HG02852 (cell line): ENCODE results near the gene GDI1.

Experiments used
- ATAC-seq: cut with Tn5 transposase; IDR thresholded peaks from one replicate; pipeline ENCODE4 v1.9.1; 2021; ENCODE audit warnings: mild to moderate bottlenecking, moderate library complexity; ENCODE audit not compliant: unreplicated experiment

The GDI1 gene

DNA sequence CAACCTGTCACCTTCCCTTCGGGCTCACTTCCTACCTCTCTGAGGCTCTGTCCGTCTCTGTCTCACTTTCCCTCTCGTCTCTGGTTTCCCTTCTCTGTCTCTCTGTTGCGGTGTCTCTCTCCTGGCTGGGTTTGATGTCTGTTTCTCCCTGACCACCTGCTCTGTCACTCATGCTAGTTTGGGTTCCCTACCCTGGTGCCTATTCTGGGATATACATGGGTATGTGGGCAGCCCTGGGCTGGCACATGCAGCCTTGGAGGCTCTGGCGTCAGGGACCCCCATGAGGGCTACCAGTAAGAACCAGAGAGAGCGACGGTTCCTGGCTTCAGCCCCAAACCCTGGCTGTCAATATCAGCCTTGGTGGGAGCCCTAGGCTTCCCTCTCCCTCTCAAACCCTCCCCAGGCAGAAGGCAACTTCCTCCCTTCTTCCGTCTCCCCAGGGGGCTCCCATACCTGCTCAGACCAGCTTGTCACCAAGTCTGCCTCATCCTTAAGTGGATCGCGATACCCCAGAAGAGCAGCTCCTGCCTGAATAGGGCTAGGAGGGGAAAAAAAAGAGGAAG, 28.2 kb upstream of the GDI1 start:
- ATAC-seq = no peak

DNA sequence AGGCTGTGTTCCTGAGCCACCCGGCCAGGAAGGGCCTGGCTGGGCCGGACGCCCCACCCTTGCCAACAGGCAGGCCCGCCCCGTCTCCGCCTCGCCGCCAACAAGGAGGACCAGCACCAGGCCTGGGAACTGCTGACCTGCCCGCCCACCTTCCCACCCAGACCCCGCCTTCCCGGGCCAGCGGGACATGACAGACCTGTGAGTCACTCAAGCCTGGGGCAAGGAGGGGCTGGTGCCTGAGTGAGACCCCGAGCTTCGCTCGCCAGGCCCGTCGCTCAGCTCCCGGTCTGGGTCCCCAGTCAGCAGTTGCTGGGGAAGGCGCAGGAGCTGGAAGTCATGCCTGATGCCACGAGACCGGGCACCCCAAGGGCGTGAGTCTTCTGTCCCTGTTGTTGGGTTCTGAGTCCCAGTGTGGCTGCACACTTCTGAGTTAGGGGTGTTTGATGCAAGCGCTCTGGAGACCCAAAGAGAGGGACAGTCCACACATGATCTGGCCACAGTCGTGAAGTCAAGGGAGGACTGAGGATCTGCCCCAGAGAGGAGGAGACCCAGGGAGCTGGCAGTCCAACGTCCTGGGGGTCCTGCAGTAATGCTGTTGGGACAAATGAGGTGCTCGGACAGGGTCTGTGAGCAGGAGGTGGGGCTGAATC, 27.6 kb upstream of the GDI1 start, which contains the start of gene DNASE1L1:
Gene DNASE1L1 (minus strand): TSS at position 33 of the 650 bp plus-strand sequence. CDS start 3,686 bp downstream, outside the sequence.
- no peak for ATAC-seq

DNA sequence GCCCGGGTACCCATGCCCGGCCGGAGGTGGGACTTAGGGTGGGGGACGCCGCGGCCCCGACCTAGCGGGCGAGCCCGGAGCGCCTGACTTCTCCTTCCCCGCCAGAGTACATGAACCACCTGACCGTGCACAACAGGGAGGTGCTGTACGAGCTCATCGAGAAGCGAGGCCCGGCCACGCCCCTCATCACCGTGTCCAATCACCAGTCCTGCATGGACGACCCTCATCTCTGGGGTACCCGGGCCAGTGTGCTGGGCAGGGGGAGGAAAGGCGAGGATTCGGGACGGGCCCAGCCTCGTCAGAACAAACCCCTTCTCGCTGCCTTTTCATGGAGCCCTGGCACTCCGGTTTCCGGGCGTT, 25.0 kb upstream of the GDI1 start:
- ATAC-seq = peak; percentile 50

DNA sequence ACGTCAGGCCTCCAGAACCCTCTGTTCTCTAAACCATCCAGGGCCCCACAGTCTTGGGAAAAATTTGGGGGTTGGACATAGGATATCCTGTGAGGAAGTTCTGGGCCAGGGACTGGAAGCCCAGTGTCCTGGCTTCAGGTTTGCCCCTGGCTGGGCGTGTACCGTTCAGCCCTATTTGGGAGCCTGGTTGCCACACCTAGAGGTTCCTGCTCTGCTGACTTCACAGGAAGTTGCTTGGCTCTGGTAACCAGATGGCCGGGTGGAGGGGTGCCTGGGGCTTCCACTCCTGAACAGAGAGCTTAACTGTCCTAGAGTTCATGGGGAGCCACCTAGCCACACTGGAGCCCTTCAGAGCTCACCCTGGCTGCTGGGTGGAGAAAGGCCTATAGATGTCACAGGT, 24.5 kb upstream of the GDI1 start:
- ATAC-seq = no peak

DNA sequence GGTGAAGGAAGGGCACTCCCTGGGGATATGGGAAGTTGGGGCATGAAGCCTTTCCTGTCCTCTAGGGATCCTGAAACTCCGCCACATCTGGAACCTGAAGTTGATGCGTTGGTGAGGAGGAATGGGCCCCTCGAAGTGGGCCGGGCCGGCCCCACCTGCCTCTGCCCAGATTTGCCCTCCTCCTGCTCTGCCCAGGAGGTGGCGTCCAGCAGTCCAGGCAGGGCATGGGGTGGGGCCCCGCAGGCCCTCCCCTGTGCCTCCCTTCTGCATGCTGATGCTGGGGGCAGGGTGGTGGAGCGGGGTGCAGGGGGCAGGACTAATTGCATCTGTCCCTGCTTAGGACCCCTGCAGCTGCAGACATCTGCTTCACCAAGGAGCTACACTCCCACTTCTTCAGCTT, 23.8 kb upstream of the GDI1 start:
- no peak for ATAC-seq

DNA sequence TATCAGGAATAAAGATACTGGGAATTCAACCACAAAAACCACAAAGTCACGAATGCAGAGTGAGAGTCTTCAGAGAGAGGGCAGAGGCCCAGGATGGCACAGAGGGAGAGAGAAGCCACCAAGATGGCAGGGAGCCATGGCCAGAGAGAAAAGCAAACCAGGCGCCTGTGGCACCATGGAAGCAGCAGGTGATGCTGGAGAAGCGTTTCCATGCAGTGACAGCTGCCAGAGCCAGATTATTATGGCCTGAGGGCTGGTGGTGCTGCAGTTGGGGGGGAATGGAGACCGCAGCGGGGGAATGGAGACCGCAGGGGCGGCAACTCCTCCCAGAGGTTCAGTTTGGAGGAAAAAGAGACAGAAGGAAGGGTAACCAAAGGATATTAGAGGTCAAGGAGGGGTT, 19.8 kb upstream of the GDI1 start:
- ATAC-seq = no peak

DNA sequence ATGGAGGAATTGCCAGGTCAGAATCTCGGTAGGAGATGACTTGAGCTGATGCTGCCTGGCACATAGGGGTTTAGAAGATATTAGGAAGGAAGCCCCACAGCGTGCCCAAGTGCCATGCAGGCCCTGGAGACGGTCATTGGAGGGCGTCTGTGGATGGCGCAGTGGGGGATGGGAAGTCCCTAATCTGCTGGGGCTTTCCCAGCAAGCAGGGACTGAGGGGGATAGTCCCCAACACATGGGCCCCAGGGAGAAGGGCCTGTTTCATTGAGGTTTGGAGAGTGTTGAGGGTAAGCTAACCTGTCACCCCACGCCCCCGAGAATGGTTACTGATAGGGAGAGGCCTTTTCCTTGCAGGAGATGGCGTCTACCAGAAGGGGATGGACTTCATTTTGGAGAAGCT, 17.8 kb upstream of the GDI1 start:
- no peak for ATAC-seq

DNA sequence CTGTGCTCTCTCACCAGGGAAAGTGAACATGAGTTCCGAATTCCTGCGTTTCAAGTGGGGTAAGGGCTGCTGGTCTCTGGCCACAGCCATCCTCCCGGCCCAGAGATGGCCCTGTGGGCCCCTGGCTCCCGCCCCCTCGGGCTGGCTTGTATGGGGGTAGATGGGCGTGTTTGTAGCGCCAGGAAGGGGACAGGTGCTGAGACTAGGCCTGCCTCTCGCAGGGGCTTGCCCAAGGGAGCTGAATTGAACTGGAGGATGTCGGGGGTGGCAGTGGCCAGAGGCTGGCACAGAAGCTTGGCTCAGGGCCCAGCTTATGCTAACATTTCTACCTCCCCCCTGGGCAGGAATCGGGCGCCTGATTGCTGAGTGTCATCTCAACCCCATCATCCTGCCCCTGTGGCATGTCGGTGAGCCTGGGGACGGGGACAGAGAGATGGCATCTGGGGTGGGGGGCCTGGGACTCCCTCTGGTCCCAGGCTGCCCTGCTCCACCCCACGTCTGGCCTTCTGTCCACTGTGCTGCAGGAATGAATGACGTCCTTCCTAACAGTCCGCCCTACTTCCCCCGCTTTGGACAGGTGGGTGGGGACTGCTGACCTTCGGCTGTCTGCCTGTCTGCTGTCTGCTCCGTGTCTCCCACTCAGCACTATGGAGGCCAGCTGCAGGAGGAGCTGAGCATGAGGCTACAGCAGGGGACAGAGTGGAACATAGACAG, 17.1 kb upstream of the GDI1 start:
- no peak for ATAC-seq

DNA sequence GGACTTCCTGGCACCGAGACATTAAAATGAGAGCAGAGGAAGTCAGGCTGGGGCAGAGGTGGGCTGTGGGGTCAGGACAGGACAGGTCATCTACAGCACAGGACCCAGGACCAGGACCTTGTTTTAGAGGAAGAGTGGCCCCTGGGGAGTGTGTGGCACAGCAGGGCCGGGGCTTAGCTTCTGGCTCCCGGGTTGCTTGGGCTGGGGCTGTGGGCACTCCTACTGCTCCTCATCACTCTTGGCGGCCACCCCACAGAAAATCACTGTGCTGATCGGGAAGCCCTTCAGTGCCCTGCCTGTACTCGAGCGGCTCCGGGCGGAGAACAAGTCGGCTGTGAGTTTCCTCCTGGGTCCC, 16.6 kb upstream of the GDI1 start:
- ATAC-seq = no peak

DNA sequence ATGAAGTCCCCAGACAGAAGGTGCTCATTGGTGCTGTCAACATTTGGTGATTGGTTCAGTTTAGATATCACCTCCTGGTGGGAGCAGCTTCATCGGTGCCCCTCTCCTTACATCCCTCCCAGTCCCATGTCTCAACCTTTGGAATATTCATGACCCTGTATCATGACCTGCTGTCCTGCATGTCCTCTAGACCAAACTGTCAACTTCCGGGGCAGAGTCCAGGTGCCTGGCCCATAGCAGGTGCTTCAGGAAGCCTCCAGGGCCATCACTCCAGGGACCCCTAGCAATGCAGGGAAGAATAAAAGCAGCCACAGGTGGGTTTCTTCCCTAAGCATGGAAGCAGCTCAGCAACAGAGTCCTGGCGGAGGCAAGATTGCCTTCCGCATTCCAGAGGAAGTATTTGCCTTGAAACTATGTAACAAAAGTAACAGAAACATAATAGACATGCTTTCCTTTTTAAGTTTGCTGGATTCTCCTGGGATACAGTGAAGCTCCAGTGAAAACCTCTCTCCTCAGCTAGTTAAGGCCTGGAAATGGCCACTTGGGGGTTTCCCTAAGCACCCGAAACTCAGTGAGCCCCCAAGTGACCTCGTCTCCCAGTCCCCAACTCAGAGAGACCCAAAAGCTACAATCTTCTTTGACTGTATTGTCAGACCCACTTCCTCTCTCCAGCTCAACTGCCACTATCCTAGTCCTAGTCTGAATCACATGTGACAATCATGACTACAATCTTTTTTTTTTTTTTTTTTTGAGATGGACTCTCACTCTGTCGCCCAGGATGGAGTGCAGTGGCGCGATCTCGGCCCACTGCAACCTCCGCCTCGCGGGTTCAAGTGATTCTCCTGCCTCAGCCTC, 9.8 kb upstream of the GDI1 start:
- ATAC-seq = no peak

DNA sequence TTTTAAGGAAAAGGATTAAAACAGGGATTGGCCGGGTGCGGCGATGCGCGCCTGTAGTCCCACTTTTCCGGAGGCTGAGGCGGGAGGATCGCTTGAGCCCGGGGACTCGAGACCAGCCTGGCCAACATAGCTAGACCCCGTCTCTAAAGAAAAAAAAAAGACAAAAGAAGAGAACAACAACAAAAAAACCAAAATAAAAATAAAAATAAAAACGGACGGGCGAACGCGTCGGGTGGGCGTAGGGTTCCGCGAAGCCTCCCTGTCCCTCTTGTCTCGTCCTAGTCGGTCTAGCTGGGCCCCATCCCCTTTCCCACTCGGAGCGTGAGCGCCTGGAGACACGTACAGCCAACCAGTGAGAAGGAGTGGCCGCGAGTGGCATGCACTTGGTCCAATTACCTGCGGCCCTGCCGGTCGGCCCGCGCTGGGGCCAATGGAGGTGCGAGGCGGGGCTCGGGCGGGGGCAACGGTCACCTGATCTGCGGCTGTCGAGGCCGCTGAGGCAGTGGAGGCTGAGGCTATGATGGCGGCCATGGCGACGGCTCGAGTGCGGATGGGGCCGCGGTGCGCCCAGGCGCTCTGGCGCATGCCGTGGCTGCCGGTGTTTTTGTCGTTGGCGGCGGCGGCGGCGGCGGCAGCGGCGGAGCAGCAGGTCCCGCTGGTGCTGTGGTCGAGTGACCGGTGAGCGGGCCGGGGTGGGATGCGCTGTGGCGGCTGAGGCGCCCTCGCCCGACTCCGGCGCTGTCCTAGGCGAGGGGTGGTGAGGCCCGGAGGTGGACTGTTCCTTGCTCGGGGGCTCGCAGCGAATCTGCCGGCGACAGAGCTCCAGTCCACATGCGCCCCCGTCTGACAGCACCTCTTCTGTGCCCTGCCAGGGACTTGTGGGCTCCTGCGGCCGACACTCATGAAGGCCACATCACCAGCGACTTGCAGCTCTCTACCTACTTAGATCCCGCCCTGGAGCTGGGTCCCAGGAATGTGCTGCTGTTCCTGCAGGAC, 8.5 kb upstream of the GDI1 start, which contains the start of gene ATP6AP1:
Gene ATP6AP1 (plus strand): TSS at position 502 of the 996 bp plus-strand sequence. CDS start 16 bp downstream, at position 518.
- peak; percentile 93 for ATAC-seq

DNA sequence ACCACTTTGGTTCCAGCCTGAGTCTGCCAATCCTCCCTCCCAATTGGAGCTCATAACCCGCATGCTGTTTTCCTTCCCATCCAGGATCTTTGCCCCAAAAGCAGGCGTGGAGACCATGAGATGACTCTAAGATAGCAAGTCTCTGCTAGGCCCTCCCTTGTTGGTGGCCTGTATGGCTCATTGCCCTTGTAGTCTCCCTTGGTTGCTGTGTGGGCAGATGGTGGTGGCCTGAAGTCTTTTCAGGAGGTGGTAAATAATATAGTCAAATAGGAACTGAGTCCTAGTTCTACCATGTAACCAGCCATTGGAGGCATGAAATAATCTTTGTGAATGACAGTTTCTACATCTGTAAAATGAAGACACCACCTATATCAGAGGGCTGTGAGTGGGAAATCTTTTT, 7.2 kb upstream of the GDI1 start:
- ATAC-seq = no peak

DNA sequence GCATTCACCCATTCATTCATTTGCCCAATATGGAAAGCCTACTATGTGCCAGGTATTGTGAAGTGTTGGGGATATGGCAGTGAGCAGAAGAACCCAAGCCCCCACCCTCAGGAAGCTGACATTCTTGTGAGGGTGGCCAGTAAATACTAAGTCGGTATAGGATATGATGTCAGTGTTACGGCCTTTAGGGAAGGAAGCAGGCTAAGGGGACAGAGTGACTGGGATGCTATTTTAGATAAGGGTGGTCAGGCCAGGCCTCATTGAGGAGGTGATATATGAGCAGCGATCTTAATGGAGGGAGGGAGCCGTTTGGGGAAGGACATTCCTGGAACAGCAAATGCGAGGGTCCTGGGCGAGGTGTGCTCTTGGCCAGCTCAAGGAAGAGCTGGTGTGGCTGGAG, 6.5 kb upstream of the GDI1 start:
- no peak for ATAC-seq

DNA sequence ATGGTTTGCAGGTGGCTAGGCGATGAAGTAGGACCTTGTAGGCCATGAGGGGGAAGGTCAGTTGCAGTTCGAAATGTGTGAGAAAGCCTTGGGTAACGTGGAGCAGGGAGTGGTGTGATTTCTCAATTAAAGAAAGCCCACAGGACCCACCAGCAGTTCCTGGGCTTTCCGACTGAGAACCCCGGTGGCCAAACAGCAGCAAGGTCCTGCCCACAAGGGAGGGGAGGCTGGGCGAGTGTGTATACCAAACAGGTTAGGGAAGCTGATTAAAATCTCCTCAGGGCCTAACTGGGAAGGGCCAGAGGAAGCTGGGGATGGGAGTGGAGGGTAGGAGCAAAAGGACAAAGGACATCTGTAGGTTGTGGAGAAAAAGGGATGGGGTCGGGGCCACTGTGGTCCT, 6.0 kb upstream of the GDI1 start:
- no peak for ATAC-seq

DNA sequence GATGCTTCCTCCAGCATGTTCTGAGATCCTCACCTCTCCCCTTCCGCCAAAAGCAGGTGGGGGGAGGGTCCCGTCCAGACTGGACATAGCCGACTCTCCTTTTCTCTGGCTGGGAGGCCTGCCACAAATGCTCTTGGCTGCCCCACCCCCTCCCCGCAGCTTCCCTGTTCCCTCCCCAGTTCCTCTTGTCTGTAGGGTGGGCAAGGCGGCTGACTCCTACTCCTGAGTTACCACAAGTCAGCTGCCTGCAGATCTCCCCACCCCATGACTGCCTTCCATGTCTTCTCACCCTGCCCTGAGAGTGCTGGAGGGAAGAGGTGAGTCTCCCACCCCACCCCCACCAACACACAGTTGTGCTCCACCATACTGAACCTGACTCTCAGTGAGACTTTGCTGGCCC, 5.6 kb upstream of the GDI1 start:
- ATAC-seq = no peak

DNA sequence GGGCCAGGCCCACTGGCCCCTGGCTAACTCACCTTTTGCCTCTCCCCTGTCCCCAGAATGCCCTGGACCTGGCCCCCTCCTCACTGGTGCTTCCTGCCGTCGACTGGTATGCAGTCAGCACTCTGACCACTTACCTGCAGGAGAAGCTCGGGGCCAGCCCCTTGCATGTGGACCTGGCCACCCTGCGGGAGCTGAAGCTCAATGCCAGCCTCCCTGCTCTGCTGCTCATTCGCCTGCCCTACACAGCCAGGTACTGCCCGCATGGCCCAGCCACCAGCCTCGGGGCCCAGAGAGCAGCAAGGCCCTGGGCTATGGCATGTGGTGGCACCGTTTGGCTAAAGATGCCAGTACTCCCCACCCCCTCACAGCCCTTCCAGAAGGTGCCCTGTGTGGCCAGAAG, 4.7 kb upstream of the GDI1 start:
- no peak for ATAC-seq

DNA sequence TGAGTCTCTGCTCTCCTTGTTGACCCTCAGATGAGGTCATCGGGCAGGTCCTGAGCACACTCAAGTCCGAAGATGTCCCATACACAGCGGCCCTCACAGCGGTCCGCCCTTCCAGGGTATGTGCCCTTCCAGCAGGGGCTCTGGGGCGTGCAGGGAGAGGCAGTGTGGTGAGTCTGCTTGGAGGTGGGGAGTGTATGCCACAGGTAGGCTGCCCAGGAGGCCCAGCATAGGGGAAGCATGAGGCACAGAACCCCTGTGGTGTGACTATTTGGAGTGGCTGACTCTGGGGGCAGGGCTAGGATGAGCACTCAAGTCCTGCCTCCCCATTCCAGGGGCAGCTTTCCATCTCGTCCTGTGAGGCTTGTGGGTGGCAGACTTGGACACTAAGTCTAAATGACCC, 3.3 kb upstream of the GDI1 start:
- no peak for ATAC-seq

DNA sequence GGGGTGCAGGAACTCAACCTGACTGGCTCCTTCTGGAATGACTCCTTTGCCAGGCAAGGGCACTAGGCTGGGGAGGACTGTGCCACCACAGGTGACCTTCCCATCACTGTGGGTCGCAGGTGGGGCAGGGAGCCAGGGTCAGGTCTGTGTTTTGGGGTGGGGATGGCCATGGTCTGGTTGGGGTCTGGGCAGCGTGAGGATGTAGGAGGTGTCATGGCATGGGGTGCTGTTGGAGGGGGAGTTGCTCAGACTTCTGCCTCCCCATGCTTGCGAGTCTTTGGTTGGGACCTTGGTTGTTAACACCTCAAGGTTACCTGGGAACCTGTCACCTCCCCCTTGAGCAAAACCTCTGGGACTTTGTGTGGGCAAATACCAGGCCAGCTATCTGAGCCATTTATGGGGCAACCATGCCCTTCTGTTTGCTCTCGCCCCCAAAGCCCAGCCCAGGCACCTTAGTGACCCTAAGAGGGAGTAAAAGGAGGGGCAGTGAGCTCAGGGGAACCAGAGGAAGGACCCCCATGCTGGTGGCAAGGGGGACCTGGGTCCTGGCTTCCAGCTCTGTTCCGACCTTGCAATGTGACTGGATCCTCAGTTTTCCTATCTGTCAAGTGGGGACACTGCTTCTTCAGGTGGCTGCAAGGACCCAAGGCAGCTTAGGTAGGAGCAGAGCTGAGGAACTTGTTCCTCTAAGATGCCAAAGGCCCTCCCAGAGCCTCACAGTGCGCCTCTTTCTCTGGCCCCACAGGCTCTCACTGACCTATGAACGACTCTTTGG, 2.4 kb upstream of the GDI1 start:
- ATAC-seq = no peak

DNA sequence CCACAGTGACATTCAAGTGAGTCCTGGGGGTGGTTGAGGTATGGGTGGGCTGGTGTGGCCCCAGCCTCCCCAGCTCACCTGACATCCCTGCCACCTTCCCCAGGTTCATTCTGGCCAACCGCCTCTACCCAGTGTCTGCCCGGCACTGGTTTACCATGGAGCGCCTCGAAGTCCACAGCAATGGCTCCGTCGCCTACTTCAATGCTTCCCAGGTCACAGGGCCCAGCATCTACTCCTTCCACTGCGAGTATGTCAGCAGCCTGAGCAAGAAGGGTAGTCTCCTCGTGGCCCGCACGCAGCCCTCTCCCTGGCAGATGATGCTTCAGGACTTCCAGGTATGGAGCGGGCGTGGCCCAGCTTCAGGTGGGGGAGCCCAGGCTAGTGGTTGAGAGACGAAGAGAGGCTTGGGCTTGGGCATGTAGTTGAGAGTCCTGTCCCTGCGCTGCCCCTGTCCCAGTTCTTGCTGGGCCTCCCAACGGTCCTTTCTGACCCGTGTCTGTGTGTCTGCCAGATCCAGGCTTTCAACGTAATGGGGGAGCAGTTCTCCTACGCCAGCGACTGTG, 1.7 kb upstream of the GDI1 start:
- ATAC-seq = no peak
